HG03457 (cell line): ENCODE data around the gene ANKRD27.
"Not testable (repeated sequence)": the region's sequence is repeated elsewhere in the genome, so short reads cannot be mapped to it uniquely, and the experiment has no call there.

ENCODE experiments used
- ATAC-seq: cut with Tn5 transposase; IDR thresholded peaks from one replicate; pipeline ENCODE4 v1.9.1; 2021; ENCODE audit warnings: moderate number of reproducible peaks; ENCODE audit not compliant: unreplicated experiment

ANKRD27 gene

GRCh38 chr19:32674931-32675719 lies at the start of gene ANKRD27:
Gene ANKRD27, minus strand, starts transcription at chr19:32675180. Its CDS starts 16,165 bp downstream, at chr19:32659015.
- ATAC-seq, result peak; percentile 97

- ATAC-seq, result no peak
Measured at GRCh38 chr19:32720936-32721250, 45.9 kb upstream of the ANKRD27 start.

GRCh38 chr19:32720216-32720935 lies 45.4 kb upstream of the ANKRD27 start:
- ATAC-seq, result no peak

GRCh38 chr19:32719611-32720059 lies 44.7 kb upstream of the ANKRD27 start, which contains the start of gene TDRD12:
Gene TDRD12, plus strand, starts transcription at chr19:32719767. Its CDS starts 306 bp downstream, at chr19:32720073.
- no peak for ATAC-seq

GRCh38 chr19:32718286-32718685 lies 43.3 kb upstream of the ANKRD27 start:
- no peak for ATAC-seq

- ATAC-seq, result no peak
Measured at GRCh38 chr19:32717496-32717895, 42.5 kb upstream of the ANKRD27 start.

GRCh38 chr19:32716203-32716602 lies 41.2 kb upstream of the ANKRD27 start:
- ATAC-seq, result not testable (repeated sequence)

GRCh38 chr19:32711747-32712146 lies 36.8 kb upstream of the ANKRD27 start:
- no peak for ATAC-seq

GRCh38 chr19:32709032-32709431 lies 34.1 kb upstream of the ANKRD27 start:
- no peak for ATAC-seq

- no peak for ATAC-seq
Measured at GRCh38 chr19:32708457-32708856, 33.5 kb upstream of the ANKRD27 start.

GRCh38 chr19:32704006-32704405 lies 29.0 kb upstream of the ANKRD27 start:
- ATAC-seq, result not testable (repeated sequence)

GRCh38 chr19:32702010-32702409 lies 27.0 kb upstream of the ANKRD27 start:
- no peak for ATAC-seq

GRCh38 chr19:32700129-32700528 lies 25.1 kb upstream of the ANKRD27 start:
- not testable (repeated sequence) for ATAC-seq

GRCh38 chr19:32696771-32697170 lies 21.8 kb upstream of the ANKRD27 start:
- ATAC-seq, result not testable (repeated sequence)

- ATAC-seq, result not testable (repeated sequence)
Measured at GRCh38 chr19:32695506-32695905, 20.5 kb upstream of the ANKRD27 start.

- ATAC-seq, result not testable (repeated sequence)
Measured at GRCh38 chr19:32694851-32695250, 19.9 kb upstream of the ANKRD27 start.

- ATAC-seq, result not testable (repeated sequence)
Measured at GRCh38 chr19:32694316-32694715, 19.3 kb upstream of the ANKRD27 start.

- not testable (repeated sequence) for ATAC-seq
Measured at GRCh38 chr19:32693151-32694108, 18.4 kb upstream of the ANKRD27 start.

- no peak for ATAC-seq
Measured at GRCh38 chr19:32692727-32693061, 17.7 kb upstream of the ANKRD27 start.

GRCh38 chr19:32691952-32692726 lies 17.2 kb upstream of the ANKRD27 start:
- ATAC-seq, result peak; percentile 56
